ENCODE results near the gene IMP3. TPM values are rescaled to one million over a fixed set of nuclear protein-coding genes. Genes with fewer than 3 reads are reported as not detected.

IMP3 gene
- total RNA-seq, 6 experiments from 2014 or later = 37.7 to 192 (median 44.4) TPM

GRCh38 chr15:75591655-75592364 lies 48.2 kb downstream of the IMP3 start:
- Histone ChIP-seq H3K27me3 (no peaks in the 10 kb centered on the region), H3K4me3 (no peak overlapping the region), H3K36me3 (no peaks in the 10 kb centered on the region), H3K27ac (no peak overlapping the region), H3K4me1 (peaks cover 0 to 6% (median 1%) of the 10 kb centered on the region in 4 donors), H3K9me3 (no peaks in the 10 kb centered on the region)
- intact Hi-C loops (cut with DNase I) = no loop called here
- DNase-seq = no peak
- no peak for ATAC-seq
- no peak for TF ChIP-seq POLR2A (IDR thresholded peaks at IDR 0.05)
- no peak for TF ChIP-seq CTCF (IDR thresholded peaks at IDR 0.05)
- WGBS (ENCODE audit: insufficient coverage, low coverage, low lambda C conversion rate, missing lambda C conversion rate) = 92% methylated on average over 4 of the region's 4 CpGs

- H3K4me3 ChIP-seq = no peak overlapping the region
- ATAC-seq = no peak
- H3K27me3 ChIP-seq = no peaks in the 10 kb centered on the region
- no peaks in the 10 kb centered on the region for H3K36me3 ChIP-seq
- H3K9me3 ChIP-seq = no peaks in the 10 kb centered on the region
- WGBS (ENCODE audit: insufficient coverage, low coverage, low lambda C conversion rate, missing lambda C conversion rate) = 100% methylated on average over 2 of the region's 2 CpGs
- no peak for DNase-seq
- intact Hi-C loops (cut with DNase I) = no loop called here
- H3K4me1 ChIP-seq = no peaks in the 10 kb centered on the region
- H3K27ac ChIP-seq = no peak overlapping the region
- TF ChIP-seq CTCF (IDR thresholded peaks at IDR 0.05) = no peak
- TF ChIP-seq POLR2A (IDR thresholded peaks at IDR 0.05) = no peak
These were observed 49.8 kb downstream of the IMP3 start for GRCh38 chr15:75590239-75590638.

Other genes starting within 250 kb of the IMP3 start
- gene SIN3A, start 188.5 kb downstream of the IMP3 start, total RNA-seq = 10 to 100 TPM in 5 of 6 experiments, 1 to 10 TPM in 1; 10.0 to 21.6 (median 20.5) TPM
- 10 to 100 TPM in 3 of 6 experiments, 1 to 10 TPM in 3; 7.6 to 15.4 (median 10.0) TPM for gene PTPN9, start 60.9 kb downstream of the IMP3 start, total RNA-seq
- gene SNUPN, start 14.5 kb downstream of the IMP3 start, total RNA-seq = 10 to 100 TPM; 11.1 to 19.4 (median 13.3) TPM
- 10 to 100 TPM; 12.0 to 17.2 (median 14.2) TPM for gene SNX33, start 7.7 kb upstream of the IMP3 start, total RNA-seq
- gene CSPG4, start 72.6 kb upstream of the IMP3 start, total RNA-seq = under 1 TPM; 0.12 to 0.29 (median 0.20) TPM
- 1 to 10 TPM; 2.6 to 9.5 (median 4.6) TPM for gene UBE2Q2, start 203.2 kb upstream of the IMP3 start, total RNA-seq